NCI-H1436 treated with DMSO at 0.1 percent for 48 hours (cell line): Measurements from ENCODE around the gene CST5.
"Not testable (repeated sequence)": the region's sequence is repeated elsewhere in the genome, so short reads cannot be mapped to it uniquely, and the experiment has no call there.

ENCODE experiments used
- DNase-seq: peaks from one replicate; lab custom pipeline; 2025; lab: John Stamatoyannopoulos, UW

CST5 gene

DNA sequence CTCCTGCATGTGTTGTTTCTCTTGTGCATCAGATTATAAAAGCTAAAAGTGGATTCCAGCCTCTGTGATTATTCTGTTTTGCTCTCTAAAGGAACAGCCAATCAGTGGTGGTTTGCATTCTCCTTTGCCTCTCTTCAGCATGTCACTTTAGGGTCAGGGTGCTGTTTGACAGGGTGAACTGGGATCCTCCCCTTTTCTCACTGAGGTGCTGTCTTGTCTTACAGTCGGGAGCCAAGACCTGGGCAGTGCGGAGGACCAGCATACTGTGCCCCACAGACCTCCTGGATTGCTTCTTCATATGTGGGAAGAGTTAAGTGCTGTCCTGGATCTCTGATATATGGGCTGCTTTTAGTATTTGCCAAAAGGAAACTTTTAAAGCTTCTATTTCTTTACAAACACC is 37.9 kb downstream of the CST5 start:
- no peak for DNase-seq

DNA sequence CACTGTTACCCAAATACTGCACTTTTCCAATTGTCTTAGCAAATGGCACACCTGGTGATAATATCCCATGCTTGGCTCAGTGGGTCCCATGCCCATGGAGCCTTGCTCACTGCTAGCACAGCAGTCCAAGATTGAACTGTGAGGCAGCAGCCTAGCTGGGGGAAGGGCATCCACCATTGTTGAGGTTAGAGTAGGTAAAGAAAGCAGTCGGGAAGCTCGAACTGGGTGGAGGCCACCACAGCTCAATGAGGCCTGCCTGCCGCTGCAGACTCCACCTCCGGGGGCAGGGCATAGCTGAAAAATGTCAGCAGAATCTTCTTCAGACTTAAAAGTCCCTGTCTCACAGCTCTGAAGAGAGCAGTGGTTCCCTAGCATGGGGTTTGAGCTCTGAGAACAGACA is 43.8 kb downstream of the CST5 start:
- DNase-seq: no peak

DNA sequence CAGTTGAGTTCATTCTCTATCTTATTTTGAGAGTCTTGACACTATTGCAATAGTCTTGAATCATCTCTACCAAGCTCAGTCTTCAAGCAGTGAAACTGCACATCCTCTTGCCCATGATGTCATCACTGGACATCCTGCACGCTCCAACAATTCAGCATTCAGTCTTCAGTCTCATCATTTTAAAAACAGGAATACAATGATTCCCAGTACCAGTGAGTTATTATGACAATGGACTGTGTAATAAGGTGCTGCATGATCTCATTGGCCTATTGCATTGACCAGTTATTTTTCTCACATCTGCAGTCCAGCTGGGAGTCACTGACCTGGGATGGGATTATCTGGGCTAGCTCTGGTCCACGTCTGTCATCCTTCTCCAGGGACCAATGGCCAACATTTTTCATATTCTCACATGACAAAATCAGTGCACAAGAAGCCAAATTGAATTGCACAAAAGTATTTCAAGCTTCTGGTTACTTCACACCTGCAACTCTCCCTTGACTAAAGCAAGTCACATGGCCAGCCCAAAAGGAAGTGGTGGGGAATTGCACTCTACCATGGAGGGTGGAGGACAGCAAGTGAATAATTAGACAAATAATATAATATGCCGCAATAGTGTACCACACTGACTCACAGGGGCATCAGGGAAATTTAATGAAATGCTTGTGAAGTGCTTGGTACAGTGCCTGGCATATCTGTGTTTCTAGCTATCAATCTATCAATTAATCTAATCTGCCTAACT is 46.6 kb downstream of the CST5 start:
- DNase-seq: no peak

DNA sequence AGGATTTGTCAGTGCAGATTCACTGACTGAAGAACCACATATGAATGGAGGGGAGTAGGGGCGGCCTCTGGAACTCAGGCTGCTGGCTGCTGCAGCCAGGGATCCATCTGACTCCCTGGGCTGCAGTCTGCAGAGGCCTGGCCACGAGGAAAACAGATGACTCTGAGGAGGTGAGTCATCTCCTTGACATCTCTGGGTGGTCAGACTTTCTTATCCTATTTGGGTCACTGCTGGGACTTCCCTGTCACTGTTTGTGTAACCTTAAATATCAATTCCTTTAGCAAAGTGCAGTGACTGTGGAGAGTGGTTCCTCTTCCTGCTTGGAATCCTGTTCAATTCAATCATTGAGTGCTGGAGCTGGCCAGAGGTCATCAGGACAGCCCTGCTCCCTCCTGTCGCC is 47.6 kb downstream of the CST5 start:
- not testable (repeated sequence) for DNase-seq

DNA sequence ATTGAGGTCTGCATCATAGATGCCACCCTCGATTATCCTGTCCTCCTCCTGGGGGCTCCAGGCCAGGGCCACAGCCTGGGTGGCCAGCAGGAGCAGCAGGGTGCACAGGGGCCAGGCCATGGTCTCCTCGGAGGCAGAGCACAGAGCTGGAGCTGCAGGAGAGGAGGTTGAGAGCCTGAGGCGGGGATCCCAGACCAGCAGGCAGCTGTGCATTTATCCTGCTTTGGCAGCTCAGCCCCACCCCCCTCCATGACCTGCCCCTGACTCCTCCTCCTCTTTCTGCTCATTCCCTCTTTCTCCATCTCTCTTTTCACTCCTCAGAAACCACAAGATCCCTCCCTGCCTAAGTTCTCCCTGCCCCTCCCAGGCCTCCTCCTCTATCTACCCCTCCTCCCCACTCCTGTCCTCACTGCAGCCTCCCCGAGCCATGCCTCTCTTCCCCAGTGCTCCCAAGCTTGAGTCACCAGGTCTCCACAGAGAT is 53.0 kb downstream of the CST5 start, which contains the start of gene CST2:
CST2 (minus strand) TSS at position 189 of the 481 bp plus-strand sequence; CDS start at position 120, 69 bp downstream.
- no peak for DNase-seq
